Renal cortical epithelial cell (primary cell): Measurements from ENCODE around the gene IL1RAPL1. TPM values are rescaled to one million over a fixed set of nuclear protein-coding genes. Genes with fewer than 3 reads are reported as not detected.
A peak's percentile ranks its signal among the peaks of the same experiment; 100 is the strongest.

Experiments
- DNase-seq: peaks from one replicate; pipeline ENCODE4 v3.0.0-alpha.2; 2011; ENCODE audit warnings: low read depth
- total RNA-seq: library from RNA; depleted of rRNA; stranded (reverse); fragments of >200 nt; gene quantifications from 2 replicates; pipeline ENCODE4 v1.2.3, GENCODE V29; 2014

Gene IL1RAPL1
- total RNA-seq, 1 donor from 2014 or later, result 0.05 TPM

DNA sequence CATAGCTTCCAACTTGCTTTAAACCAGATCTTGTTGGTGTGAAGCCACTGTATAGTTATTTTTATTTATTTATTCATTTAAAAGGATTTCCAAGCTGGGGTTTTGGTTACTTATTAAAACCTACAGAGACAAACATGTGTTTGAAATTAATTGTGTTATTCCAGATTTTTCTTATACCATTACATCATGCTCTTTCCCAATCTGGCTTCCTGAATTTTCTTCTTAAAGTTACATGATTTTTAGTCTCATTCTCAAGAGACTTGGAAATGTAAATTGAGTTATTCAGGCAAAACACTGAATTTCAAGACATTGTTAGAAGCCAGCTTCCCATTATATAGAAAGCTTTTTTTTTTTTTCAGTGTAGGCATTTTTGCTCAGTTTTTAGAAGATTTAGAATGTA, 381.9 kb downstream of the IL1RAPL1 start:
- DNase-seq, result no peak

DNA sequence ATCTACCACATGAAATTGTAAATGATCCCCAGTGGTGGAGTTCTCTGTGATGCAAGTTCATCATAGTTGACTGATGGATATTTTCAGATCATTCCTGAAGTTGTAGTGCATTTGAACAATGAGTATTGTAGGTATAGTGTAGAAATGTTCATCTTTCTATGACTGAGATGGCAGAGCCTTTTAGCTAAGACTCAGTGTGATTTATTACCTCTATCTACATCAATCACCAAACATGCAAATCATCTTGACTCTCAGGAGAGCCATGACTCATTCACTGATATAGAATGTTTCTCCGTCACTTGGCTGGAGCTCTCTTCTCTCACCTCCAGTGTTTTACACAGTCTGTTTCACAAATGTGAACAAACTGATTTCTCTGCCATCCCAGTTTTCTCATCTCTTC, 392.6 kb downstream of the IL1RAPL1 start:
- DNase-seq, result no peak

DNA sequence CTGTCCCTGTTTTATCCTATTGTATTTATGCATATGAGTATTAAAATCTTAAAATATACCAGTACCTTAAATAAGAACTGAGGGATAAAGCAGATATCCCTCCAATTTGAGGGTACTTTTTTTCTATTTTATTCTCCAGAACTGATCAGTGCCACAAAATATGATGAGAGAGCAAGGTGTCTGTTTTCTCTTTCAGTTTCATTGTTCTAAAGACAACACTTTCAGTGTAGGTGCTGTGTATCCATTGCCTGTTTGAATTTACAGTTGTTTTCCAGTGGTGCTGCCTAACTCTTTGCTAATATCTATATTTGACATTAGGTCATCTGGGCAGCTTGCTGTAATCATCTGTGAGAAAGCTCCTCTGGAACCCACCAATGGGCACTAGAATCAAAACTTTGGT, 394.7 kb downstream of the IL1RAPL1 start:
- no peak for DNase-seq

DNA sequence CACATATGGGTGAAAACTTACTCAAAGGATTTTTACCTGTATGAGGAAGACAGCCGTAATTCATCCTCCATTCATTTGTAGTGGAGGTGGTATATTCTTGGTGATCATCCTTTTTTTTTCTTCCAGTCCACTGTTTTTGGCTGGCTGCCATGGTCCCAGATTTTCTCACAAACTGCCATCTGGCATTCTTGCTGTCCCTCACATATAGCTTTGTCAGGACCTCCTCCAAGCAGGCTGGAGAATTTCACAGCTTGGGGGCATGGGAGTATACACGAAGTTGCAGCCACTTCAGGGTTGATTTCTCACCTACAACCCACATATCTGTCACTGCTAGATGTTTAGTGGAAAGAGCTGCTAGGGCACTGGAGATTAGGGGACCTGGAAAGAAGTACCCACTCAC, 401.0 kb downstream of the IL1RAPL1 start:
- DNase-seq, result no peak

GRCh38 chrX:28997706-28998463, 410.6 kb downstream of the IL1RAPL1 start:
- no peak for DNase-seq

GRCh38 chrX:28998609-28999135, 411.4 kb downstream of the IL1RAPL1 start:
- no peak for DNase-seq

GRCh38 chrX:29012867-29013266, 425.6 kb downstream of the IL1RAPL1 start:
- no peak for DNase-seq

- DNase-seq, result no peak
Measured at GRCh38 chrX:29023207-29023606, 436.0 kb downstream of the IL1RAPL1 start.

DNA sequence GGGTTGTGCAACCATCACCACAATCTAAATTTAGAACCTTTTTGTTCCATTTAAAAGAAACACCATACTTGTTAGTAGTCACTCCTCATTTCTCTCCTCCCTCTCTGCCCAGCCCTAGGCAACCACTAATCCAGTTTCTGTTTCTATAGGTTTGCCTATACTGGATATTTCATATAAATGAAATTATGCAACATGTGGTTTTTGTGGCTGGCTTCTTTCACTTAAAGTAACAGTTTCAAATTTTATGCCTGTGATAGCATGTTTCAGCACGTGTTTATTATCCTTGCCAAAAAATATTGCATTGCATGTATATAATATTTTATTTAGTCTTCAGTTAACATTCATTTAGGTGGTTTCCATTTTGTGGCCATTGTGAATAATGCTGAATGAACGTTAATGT, 437.6 kb downstream of the IL1RAPL1 start:
- DNase-seq, result no peak

- no peak for DNase-seq
Measured at GRCh38 chrX:29039501-29039900, 452.3 kb downstream of the IL1RAPL1 start.

DNA sequence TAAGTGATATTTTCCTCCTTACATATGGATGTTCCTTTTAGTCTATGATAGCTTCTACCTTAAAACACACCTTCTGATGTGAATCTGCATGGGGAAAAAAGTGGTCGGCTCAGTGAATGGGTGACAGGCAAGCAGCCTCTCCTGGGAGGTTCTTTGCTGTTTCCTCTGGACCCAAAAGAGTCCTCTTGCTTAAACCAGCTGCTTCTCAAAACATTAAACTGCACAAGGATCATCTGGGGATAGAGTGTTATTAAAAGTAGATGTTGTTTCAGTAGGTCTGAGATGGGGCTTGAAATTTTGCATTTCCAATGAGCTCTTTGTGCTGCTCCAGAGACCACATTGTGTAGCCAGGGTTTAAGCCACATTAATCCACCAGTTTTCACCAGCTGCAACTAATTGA, 452.9 kb downstream of the IL1RAPL1 start:
- DNase-seq, result no peak

DNA sequence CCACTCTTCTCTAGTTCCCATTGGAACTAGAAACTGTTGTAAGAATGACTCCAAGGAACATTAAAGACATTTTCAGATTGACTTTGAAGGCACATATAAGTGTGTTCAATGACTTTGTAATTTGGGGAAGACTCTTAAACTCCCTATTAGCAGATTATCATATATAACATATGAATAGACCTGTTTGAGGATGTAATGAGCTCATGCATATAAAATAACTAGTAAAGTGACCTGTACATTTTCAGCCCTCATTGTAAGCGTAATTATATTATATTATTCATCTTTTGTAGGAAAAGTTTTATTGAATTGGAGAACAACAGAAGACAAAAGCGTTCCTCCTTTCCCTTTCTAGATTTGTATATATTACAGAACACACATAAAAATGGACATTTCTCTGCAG, 455.1 kb downstream of the IL1RAPL1 start:
- no peak for DNase-seq

DNA sequence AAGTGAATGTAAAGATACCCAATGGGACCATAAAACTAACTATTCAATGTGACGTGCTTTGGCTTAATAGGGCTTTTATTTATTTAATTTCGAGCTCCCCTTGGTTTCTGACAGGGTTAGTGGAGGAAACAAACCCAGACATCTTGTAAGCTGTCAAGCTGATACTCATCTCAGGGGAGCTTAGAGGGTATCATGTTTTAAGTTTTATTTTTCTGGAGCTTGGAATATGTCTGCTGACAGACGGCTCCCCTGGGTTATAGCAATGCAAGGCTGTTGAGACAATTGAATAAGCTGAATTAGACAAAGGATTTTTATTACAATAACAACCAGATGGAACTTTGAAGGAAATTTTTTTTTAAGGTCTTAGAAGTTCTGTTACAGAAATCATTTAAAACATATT, 456.5 kb downstream of the IL1RAPL1 start:
- no peak for DNase-seq

- DNase-seq, result peak; percentile 0
Measured at GRCh38 chrX:29044423-29045184, 457.4 kb downstream of the IL1RAPL1 start.

- no peak for DNase-seq
Measured at GRCh38 chrX:29065477-29065876, 478.2 kb downstream of the IL1RAPL1 start.

DNA sequence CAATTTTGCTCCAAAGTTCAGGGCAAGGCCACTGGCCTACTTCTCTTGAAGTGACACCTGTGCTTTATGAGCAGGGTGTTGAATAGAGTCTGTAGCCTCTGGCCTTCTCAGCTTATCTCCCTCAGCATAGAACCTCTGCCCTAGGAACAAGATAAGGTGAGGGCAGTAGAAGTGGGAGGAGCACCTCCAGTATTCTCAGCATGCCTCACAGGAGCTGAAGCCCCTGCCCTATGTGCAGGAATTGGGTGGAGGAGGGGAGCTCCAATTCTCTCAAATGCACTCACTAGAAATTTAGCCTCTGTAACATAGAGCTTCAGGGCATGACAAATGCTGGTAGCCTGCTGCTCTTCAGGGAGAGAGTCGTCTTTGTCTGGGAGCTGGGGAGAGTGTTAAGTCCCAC, 479.3 kb downstream of the IL1RAPL1 start:
- no peak for DNase-seq

DNA sequence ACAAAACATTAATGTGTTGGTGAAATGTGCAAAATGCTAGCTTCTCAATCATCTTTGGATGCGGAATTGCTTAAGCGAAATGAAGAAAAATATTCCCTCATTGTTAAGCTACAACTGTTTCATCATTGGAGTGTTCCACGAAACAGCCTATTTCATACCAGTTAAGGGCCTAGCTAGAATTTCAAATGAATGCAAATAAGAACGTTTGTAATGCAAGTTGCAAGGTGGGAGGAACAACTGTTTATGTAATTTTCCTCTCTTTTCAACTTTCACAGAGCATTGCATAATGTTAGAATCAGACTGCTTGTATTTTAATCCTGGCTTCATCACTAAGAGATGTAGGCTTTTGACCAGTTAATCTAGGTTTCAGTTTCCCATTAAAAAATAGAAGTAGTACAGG, 480.1 kb downstream of the IL1RAPL1 start:
- no peak for DNase-seq

DNA sequence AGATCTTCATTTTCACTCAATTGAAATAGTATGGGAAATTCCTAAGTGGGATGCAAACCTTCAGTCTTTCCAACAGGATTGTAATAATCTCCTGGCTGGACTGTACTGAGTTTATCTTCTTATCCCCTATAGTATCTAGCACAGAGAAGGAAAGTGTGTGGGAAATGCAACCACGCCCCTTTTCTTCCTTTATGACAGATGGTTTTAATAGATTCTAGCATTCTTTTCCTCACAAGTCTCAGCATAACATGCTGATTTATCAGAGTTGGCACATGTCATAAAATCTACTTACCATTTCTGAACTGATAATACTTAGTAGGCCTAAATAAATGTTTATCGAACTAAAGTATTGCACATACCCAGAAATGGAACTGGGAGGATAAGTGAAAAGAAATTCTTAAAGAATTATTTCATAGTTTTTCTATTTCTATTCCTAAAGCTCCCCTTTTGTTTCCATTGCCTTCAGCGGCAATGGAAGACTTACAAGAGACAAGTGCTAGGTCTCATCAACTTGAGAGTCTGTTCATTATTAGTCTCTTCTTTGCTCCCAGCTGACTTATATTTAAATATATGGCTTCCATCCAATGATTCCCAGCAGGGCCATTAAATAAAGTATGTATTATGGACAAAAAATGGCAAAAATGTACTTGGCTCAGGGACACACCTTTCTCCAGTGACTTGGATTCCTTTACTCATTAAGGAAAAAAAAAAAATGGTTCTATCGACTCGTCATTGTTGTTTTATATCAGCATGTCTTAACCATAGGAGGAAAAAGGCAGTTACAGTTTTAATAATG, 484.5 kb downstream of the IL1RAPL1 start:
- DNase-seq, result no peak

GRCh38 chrX:29082558-29082957, 495.3 kb downstream of the IL1RAPL1 start:
- no peak for DNase-seq

GRCh38 chrX:29083823-29084222, 496.6 kb downstream of the IL1RAPL1 start:
- DNase-seq, result no peak

DNA sequence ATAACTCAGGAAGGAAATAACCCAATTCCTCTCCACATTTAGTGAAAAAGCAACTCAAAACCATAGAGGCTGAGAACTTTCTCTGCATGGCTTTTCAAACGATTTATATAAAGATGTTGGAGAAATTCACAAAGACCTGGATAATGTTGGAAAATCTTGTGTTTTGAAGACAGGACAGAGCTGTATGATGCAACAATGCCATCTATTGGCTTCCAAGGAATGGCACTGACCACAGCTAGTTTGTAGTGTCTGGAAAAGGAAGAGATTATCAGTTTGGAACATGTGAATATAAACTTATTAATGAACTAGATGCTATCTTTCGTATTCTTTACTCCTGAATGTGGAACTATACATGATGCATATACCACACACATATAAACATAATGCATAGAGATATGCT, 503.6 kb downstream of the IL1RAPL1 start:
- DNase-seq, result peak; percentile 16

- DNase-seq, result no peak
Measured at GRCh38 chrX:29107231-29107630, 520.0 kb downstream of the IL1RAPL1 start.
